Calu3 (cell line): ENCODE data around the gene NBAS. TPM values are rescaled to one million over a fixed set of nuclear protein-coding genes. Genes with fewer than 3 reads are reported as not detected.

Source experiments
- BruUV-seq: library from RNA; stranded (reverse); fragments of 400-500 nt; replicated peaks from 2 replicates; lab custom pipeline; 2021; lab: Mats Ljungman, UMichigan
- CTCF ChIA-PET: fragments of 300-600 bp; sonication (Branson Sonifier 250); formaldehyde crosslinking; loops from one replicate; lab custom pipeline; 2022; ENCODE audit warnings: antibody characterized with exemption; lab: Charles Lee
- DNase-seq: peaks from one replicate; pipeline ENCODE4 v3.0.0; 2022
- H3K27ac Mint-ChIP-seq: one replicate; pipeline ENCODE4 v1.8.0; 2022; ENCODE audit warnings: mixed read lengths; ENCODE audit not compliant: unreplicated experiment
- H3K27me3 Mint-ChIP-seq: one replicate; pipeline ENCODE4 v1.8.0; 2022; ENCODE audit warnings: mixed read lengths; ENCODE audit not compliant: unreplicated experiment
- H3K36me3 Mint-ChIP-seq: one replicate; pipeline ENCODE4 v1.8.0; 2022; ENCODE audit warnings: mild to moderate bottlenecking, moderate library complexity, mixed read lengths; ENCODE audit not compliant: insufficient read depth, unreplicated experiment
- H3K4me1 Mint-ChIP-seq: one replicate; pipeline ENCODE4 v1.8.0; 2022; ENCODE audit warnings: mild to moderate bottlenecking, low read depth, mixed read lengths; ENCODE audit not compliant: unreplicated experiment
- H3K4me3 Mint-ChIP-seq: one replicate; pipeline ENCODE4 v1.8.0; 2022; ENCODE audit warnings: mild to moderate bottlenecking, low read depth, moderate library complexity, mixed read lengths; ENCODE audit not compliant: unreplicated experiment
- H3K9me3 Mint-ChIP-seq: one replicate; pipeline ENCODE4 v1.8.0; 2022; ENCODE audit warnings: low read depth, mixed read lengths; ENCODE audit not compliant: unreplicated experiment
- intact Hi-C: fragments of 100-400 bp; cut with micrococcal nuclease; formaldehyde crosslinking; loops from one replicate; pipeline ENCODE4 v1.10.0; 2022; ENCODE audit not compliant: unreplicated experiment
- total RNA-seq: library from RNA; stranded (reverse); gene quantifications from 2 replicates; pipeline ENCODE4 v1.2.3, GENCODE V29; 2022
- TF ChIP-seq, protein P1 (sequence below): fragments of 200-600 bp; IDR thresholded peaks from one replicate; pipeline ENCODE4 v1.8.0; 2022; ENCODE audit warnings: antibody characterized with exemption; ENCODE audit not compliant: unreplicated experiment

The NBAS gene
- total RNA-seq, 1 experiment from 2014 or later, result 30.4 TPM

DNA sequence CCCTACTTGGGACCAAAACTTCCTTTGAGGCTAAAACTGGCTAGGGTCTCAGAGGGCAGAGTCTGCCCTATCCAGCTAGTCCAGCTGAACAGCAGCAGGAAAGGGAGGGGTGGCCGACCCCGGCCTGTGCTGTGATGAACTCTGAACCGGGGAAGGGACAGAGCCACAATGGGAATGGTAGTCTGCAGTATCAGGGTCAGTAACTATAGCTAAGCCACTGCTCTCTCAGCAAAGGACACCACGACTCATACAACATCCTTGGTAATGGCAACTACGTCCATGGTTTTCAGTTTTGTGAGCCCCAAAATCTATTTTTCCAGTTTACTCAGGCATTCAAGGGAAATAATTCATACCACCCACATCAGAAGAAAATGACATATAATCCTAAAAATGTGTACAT lies 75.2 kb downstream of the NBAS start:
- CTCF ChIA-PET, result no interaction called here
- Mint-ChIP-seq H3K4me3 (no peak overlapping the region), H3K36me3 (peaks cover 9% of the 10 kb centered on the region), H3K4me1 (no peaks in the 10 kb centered on the region), H3K27ac (no peak overlapping the region), H3K9me3 (no peaks in the 10 kb centered on the region), H3K27me3 (no peaks in the 10 kb centered on the region)
- no peak for DNase-seq
- TF ChIP-seq, protein P1, sequence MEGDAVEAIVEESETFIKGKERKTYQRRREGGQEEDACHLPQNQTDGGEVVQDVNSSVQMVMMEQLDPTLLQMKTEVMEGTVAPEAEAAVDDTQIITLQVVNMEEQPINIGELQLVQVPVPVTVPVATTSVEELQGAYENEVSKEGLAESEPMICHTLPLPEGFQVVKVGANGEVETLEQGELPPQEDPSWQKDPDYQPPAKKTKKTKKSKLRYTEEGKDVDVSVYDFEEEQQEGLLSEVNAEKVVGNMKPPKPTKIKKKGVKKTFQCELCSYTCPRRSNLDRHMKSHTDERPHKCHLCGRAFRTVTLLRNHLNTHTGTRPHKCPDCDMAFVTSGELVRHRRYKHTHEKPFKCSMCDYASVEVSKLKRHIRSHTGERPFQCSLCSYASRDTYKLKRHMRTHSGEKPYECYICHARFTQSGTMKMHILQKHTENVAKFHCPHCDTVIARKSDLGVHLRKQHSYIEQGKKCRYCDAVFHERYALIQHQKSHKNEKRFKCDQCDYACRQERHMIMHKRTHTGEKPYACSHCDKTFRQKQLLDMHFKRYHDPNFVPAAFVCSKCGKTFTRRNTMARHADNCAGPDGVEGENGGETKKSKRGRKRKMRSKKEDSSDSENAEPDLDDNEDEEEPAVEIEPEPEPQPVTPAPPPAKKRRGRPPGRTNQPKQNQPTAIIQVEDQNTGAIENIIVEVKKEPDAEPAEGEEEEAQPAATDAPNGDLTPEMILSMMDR, result no peak
- intact Hi-C loops, result no loop called here
- BruUV-seq, result no TSS peak

DNA sequence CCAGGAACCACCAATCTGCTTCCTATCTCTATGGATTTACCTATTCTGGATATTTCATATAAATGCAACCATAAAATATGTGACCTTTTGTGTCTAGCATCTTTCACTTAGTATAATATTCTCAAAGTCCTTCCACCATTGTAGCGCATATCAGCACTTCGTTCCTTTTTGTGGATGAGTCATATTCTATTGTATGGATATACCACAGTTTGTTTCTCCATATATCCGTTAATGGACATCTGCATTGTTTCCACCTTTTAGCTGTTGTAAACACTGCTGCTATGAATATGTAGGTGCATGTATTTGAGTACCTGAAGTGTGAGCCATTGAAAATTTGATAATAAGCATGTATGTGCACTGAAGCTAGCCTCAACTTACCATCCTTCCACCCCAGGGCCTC lies 80.1 kb downstream of the NBAS start:
- TF ChIP-seq, protein P1, result no peak
- H3K4me3 Mint-ChIP-seq, result no peak overlapping the region
- CTCF ChIA-PET, result no interaction called here
- intact Hi-C loops, result no loop called here
- no TSS peak for BruUV-seq
- peaks cover 9% of the 10 kb centered on the region for H3K36me3 Mint-ChIP-seq
- H3K27me3 Mint-ChIP-seq, result no peaks in the 10 kb centered on the region
- H3K4me1 Mint-ChIP-seq, result no peaks in the 10 kb centered on the region
- H3K9me3 Mint-ChIP-seq, result no peaks in the 10 kb centered on the region
- no peak overlapping the region for H3K27ac Mint-ChIP-seq
- no peak for DNase-seq

DNA sequence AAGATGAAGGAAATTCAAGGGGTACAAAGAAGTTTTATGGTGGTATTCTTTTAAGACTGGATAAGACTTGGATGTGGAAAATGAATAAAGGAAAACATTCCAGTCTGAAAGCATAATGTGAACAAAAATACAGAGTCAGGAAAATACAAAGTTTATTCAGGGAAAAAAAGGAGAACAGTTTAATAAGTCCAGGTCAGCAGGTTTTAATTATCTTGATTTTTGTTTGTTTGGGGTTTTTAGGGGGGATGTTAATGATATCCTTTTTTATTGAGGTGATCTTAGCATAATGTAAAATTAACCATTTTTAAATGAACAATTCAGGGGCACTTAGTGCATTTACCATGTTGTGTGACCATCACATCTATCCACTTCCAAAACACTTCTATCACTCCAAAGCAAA lies 80.6 kb downstream of the NBAS start:
- H3K36me3 Mint-ChIP-seq, result peaks cover 9% of the 10 kb centered on the region
- CTCF ChIA-PET, result no interaction called here
- H3K27me3 Mint-ChIP-seq, result no peaks in the 10 kb centered on the region
- TF ChIP-seq, protein P1, result no peak
- H3K27ac Mint-ChIP-seq, result no peak overlapping the region
- no peak overlapping the region for H3K4me3 Mint-ChIP-seq
- no peaks in the 10 kb centered on the region for H3K4me1 Mint-ChIP-seq
- DNase-seq, result no peak
- intact Hi-C loops, result no loop called here
- no TSS peak for BruUV-seq
- H3K9me3 Mint-ChIP-seq, result no peaks in the 10 kb centered on the region

DNA sequence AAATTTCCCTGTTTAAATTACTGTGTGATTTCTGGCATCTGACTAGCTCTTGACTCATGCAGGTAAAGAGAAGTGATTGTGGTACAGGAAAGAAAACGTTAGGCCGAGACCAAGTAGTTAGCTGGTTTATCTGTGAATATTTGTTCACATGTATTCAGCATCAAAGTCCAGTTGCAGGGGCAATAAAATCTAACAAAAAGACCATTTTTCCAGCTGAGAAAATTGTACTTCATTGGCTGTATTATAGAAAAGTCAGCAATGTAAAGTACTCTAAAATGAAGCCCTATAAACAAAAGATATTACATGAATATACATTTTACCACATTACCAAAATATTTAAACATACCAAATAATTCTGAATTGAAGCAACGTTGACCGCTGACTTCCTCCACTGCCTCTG lies 88.3 kb downstream of the NBAS start:
- H3K9me3 Mint-ChIP-seq, result no peaks in the 10 kb centered on the region
- TF ChIP-seq, protein P1, result no peak
- intact Hi-C loops, result no loop called here
- BruUV-seq, result no TSS peak
- peaks cover 10% of the 10 kb centered on the region for H3K4me1 Mint-ChIP-seq
- no peaks in the 10 kb centered on the region for H3K27me3 Mint-ChIP-seq
- H3K36me3 Mint-ChIP-seq, result no peaks in the 10 kb centered on the region
- DNase-seq, result no peak
- H3K27ac Mint-ChIP-seq, result no peak overlapping the region
- CTCF ChIA-PET, result no interaction called here
- no peak overlapping the region for H3K4me3 Mint-ChIP-seq

DNA sequence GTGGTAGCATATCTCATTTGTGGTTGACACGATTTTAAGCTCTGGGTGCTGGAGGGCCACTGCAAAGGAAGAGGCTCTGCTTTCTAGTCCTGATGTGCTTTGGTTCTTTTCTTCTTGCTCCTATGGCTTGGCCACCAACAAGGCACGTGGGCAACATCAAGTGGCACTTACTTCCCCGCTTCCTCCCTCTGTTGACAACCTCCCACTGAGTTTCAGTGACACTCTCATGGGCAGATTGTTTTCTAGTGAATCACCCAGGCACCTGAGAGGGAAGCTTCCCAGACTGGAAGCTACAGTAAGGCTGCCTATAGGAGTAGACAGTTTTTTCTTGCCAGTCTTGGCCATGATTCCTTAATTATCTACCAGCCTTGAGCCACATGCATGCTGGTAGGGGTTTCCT lies 89.0 kb downstream of the NBAS start:
- H3K9me3 Mint-ChIP-seq, result no peaks in the 10 kb centered on the region
- no TSS peak for BruUV-seq
- H3K4me3 Mint-ChIP-seq, result no peak overlapping the region
- H3K27me3 Mint-ChIP-seq, result no peaks in the 10 kb centered on the region
- TF ChIP-seq, protein P1, result no peak
- CTCF ChIA-PET, result no interaction called here
- intact Hi-C loops, result no loop called here
- H3K4me1 Mint-ChIP-seq, result peaks cover 10% of the 10 kb centered on the region
- H3K27ac Mint-ChIP-seq, result no peak overlapping the region
- no peaks in the 10 kb centered on the region for H3K36me3 Mint-ChIP-seq
- DNase-seq, result no peak
